T47D (cell line): Measurements from ENCODE around the gene FERMT2.
"Not testable (repeated sequence)": the region's sequence is repeated elsewhere in the genome, so short reads cannot be mapped to it uniquely, and the experiment has no call there.

Experiments used
- DNase-seq, 2 experiments: peaks; one replicate each; pipeline versions ENCODE4 v3.0.0 to v3.0.0-alpha.2; 2011 to 2012; ENCODE audit warnings: low read depth in 1 of 2, low spot score in 1 of 2
- JUND ChIP-seq: IDR thresholded peaks from 2 replicates; pipeline ENCODE4 v1.6.1; 2012; ENCODE audit warnings: low read depth
- in situ Hi-C: cut with HindIII; loops from 2 replicates; pipeline ENCODE4 v1.10.0; 2016; ENCODE audit warnings: low sequenced_read_pairs, low pct_unique_long_range_greater_than_20kb

FERMT2 gene

DNA sequence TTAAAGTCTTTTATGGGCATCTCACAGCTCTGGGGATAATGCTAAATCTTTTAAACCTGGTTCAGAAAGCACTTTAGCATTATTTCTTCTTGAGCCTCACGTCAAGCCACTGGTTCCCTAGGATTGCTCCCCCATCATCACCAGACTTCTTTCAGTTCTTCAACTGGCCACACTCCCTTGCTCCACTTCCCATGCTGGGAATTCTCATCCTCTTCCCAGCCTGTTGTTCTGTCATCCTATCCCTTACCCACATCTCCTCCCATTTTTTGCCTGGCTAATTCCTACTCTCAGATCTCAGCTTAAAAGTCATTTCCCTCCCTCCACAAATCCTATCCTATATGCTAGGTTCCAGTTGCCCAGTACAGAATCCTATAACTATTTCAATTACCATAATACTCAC lies 14.4 kb downstream of the FERMT2 start:
- in situ Hi-C loops: no loop called here
- DNase-seq: no peak
- no peak for TF ChIP-seq JUND

DNA sequence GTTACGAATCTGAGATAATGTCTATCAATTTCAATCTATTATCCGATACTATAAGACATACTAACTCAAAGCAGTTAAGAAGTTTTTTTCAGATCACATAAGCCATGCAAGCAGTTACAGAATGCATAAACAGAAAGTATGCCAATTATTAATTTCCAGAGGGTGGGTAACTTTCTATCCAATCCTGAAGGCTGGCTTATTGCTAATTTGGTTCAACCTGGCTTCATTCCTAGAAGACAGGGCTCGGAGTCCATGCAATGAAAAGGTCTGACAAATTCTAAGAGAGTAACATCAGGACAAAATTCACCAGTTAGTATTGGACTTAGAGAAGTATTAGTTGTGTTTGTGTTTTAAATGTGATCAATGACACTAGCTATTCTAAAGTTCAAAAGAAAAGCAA lies 15.0 kb downstream of the FERMT2 start:
- DNase-seq: no peak
- TF ChIP-seq JUND: no peak
- in situ Hi-C loops: no loop called here

DNA sequence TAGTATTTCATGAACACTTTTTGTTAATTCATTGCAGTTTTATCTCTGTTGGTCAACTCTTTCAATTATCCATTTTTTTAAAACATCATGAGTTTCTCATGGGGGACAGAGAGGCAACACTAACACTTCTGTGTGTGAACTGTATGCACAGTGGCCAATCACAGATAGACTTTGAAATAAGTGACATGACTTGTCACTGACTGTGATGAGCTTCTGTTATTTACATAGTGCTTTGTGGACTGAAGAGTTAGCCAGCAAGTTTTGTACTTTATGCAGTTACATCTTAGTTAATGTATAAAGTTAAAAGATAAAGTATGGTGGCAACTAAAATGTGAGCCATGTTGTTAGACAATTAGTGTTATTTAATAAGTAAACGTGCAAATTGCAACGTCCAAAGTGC lies 16.1 kb downstream of the FERMT2 start:
- in situ Hi-C loops: no loop called here
- TF ChIP-seq JUND: no peak
- no peak for DNase-seq

DNA sequence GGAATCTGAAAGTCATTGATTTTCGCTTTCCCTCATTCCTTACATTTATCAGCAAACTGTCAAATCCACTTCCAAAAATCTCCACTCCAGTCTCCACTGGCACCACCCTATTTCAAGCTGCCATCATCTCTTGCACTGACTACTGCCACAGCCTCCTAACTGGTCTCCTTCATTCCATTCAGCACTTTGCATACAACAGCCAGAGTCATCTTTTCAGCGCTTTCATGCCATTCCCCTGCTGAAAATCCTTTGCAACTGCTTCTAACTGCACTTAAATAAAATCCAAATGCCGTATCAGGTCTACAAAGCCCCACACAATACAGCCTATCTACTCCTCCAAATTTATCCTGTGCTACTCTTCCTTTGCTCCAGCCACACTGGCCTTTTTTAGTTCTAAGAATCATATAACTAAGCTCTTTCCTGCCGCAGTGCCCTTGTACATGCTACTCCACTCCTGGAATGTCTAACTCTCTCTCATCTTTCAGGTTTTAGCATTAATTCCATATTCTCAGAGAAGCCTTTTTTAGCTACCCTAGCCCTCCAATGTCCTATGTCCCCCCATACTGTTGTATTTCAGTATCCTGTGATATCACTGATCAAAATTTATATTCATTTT lies 21.6 kb downstream of the FERMT2 start:
- no peak for DNase-seq
- in situ Hi-C loops: no loop called here
- TF ChIP-seq JUND: no peak

DNA sequence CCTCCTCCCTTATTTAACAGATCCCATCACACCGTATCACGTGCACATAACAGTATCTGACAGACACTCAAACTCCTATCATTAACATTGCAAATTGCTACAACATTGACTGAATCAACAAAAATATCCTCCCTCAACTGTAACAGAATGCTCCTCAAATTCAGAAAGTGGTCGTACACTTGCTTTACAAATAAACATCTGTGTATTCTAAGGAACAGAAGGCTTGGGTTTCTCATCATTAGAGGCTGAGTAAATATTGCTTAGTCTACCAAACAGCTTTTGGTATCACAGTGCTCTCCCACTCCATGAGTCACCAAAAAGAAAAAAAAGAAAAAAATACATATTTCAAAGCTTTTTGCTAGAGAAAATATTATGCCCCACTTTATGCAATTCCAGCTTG lies 23.9 kb downstream of the FERMT2 start:
- TF ChIP-seq JUND: no peak
- in situ Hi-C loops: no loop called here
- DNase-seq: no peak

DNA sequence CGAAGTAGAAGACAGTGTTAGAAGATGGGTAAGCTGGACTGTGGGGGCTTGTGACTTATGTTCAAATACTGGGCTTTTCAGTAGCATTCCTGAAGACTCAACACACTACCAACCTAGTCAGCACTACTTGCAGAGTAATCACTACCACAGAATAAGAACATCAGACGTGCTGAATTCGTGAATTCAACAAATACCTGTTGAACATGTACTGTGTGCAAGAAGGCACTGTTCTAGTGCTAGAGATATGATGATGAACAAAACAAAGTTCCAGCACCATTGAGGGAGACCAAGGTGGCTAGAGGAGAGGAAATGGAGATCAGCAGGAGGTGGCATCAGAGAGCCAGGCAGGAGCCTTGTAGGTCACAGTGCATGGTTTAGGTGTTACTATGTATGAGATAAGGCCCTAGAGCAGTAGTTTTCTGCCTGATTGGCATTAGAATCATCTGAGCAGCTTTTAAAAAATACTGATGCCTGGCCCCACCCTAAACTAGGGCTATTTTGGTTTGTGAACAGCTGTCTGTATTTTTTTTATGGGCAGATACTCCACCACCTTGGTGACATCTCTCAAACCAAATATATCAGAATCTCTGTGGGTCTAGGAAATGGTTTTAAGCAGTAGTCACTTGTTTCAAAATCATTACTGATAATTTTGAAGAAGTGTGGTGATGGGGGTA lies 26.8 kb downstream of the FERMT2 start:
- TF ChIP-seq JUND: no peak
- peak in 1 of 2 experiments; percentile 26 for DNase-seq
- in situ Hi-C loops: no loop called here

DNA sequence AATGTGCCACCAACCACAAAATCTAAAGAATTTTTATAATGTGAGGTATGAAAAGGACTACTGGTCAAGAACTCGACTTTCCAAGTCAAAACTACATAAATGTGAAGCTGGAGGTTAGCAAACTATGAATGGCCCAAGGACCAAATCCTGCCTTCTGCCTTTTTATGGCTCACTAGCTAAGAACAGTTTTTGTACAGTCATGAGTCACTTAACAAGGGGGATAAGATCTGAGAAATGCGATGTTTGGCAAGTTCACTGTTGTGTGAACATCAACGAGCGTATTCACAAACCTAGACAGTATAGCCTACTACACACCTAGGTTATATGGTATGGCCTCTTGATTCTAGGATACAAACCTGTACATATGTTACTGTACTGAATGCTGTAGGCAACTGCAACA lies 28.2 kb downstream of the FERMT2 start:
- TF ChIP-seq JUND: peak; percentile 52; the same call in 1 of the 2 replicates
- in situ Hi-C loops: no loop called here
- peak; percentile 16 to 70 for DNase-seq

DNA sequence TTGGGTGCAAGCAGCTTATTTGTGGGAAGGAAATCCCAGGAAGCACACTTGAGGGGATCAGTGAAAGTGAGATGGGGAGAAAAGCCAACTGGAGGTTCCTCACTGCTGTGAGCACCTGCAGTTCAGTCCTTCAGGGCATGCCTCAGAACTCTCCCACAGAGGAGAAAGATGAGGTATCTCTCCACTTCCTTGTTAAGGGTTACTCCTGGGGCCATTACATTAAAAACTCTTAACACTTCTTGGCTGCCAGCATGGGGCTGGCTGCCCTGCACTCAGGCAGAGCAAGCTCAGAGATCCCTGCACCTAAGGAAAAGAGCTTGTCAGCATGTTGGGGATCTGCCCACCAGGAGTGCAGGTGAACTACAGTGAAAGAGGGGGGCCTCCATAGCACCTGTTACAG lies 28.8 kb downstream of the FERMT2 start:
- DNase-seq: peak in 1 of 2 experiments; percentile 56
- in situ Hi-C loops: no loop called here

DNA sequence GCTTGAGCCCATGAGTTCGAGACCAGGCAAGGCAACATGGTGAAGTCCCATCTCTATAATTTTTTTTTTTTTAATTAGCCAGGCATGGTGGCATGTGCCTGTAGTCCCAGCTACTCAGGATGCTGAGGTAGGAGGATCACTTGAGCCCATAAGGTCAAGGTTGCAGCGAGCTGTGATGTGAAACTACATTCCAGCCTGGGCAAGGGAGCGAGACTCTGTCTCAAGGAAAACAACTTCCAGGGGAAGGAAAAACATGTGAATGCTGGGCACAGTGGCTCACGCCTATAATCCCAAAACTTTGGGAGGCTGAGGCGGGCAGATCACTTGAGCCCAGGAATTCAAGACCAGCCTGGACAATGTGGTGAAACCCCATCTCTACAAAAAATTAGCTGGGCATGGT lies 30.4 kb downstream of the FERMT2 start:
- in situ Hi-C loops: not testable (repeated sequence)

More for the DNA sequence above, 28.8 kb downstream of the FERMT2 start:
- no peak for TF ChIP-seq JUND

DNA sequence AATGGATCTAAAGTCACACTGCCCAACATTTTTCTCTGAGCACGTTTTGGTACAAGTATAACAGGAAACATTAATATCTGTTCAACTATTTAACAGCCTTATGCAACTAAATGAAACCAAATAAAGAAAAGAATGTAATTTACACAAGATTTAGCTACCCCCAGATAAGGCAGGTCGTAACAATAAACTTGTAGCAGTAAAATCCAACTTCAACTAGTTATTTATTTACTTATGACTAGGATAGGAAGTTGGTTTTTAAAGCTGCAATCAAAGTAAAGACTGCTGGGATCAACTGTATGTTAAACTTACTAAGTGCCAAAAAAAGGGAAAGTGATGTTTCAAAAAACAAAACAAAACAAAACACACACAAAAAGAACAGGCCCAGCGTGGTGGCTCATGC lies 30.9 kb downstream of the FERMT2 start:
- TF ChIP-seq JUND: no peak
- in situ Hi-C loops: no loop called here
- DNase-seq: no peak

More for the DNA sequence above, 30.4 kb downstream of the FERMT2 start:
- DNase-seq: not testable (repeated sequence)

DNA sequence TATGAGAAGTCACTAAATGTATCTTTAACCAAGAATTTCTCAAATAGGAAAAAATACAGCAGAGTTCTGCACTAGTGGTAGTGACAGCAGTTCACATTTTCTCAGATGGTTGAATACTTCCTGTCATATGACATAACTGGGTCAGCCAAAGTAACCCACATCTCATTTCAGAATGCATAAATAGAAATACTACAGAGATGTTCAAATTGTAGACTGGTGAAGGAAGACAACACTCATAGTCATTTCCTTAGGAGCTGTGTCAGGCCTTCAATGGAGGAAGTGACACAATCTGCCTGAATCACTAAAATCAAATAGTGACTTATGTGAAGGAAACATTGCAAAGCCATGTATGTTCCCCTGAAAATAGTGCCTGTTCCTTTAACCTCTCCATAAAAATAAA lies 32.4 kb downstream of the FERMT2 start:
- no peak for DNase-seq
- in situ Hi-C loops: no loop called here
- no peak for TF ChIP-seq JUND

DNA sequence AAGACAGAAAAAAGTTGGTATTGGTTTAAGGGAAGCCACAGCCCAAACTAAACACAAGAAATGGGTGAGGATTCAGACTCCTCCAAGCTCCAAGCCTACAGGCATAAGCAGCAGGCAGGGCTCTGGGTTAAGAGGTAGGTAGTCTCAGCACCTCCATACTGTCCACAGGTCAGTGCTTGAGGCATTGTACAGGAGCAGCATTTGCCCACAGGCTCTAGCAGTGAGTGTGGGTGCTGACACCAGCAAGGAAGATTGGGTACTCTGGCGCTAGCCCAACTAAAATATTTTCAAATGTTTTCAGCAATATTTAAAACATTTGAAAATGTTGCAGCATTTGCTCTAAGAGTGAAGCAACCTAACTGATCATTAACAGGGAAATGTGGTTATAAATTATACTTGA lies 33.1 kb downstream of the FERMT2 start:
- in situ Hi-C loops: no loop called here
- no peak for TF ChIP-seq JUND
- DNase-seq: no peak

DNA sequence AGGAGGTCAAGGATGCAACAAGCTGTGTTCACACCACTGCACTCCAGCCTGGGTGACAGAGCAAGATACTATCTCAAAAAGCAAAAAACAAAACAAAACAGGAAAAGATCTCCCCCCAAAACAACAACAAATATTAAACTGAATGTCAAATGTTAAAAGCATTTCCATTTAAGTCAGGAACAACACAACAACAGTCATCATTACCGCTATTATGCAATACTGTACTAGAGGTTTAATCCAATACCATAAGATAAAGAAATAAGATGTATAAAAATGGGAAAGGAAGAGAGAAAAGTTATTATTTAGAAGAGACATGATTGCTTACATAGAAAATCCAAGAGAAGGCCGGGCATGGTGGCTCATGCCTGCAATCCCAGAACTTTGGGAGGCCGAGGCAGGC lies 36.6 kb downstream of the FERMT2 start:
- in situ Hi-C loops: no loop called here
- no peak for TF ChIP-seq JUND
- DNase-seq: no peak

DNA sequence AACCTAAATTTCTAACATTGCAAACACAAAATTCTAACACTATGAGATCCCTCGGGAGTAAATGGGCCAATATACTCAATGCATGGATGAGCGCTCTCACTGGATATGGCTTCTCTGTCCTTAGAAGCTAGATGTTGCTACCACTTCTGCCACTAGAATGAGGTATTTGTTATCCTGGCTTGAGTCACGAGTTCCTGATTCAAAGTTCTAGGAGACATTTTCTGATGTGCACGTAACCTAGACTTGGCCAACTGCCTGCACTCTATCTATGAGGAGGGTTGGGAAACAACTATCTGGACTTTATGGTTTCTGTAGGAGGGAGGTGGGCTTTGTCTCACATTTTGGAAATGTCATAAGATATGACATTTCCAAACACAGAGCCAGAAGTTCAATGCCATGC lies 37.6 kb downstream of the FERMT2 start:
- no peak for DNase-seq
- no peak for TF ChIP-seq JUND
- in situ Hi-C loops: no loop called here
